ENCODE measurements around the gene HPCAL1.
A peak's percentile ranks its signal among the peaks of the same experiment; 100 is the strongest.

The HPCAL1 gene

DNA sequence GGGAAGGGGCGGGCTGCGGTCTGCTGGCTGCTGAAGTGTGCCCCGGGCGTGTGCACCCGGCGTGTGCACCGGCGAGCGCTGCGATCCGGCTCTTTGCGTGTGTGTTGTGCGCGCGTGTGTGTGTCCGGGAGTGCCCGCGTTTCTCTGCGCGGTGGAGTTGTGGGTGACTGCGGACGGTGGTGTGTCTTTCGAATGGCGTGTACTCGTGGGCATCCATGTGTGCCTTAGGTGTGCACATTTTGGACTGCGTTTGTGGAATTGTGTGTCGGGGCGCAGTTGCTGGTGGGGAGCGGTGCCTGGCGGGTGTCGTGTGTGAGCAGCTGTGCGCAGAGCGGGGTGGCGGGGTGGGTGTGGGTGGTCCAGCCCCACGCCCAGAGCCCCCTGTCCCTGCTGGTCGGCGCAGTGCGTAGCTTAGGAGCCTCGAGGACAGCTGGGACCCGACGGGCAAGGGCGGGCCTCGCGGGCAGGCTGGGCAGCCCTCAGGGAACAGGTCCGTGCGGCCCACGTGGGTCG is 533 bp downstream of the HPCAL1 start:
- no peak for DNase-seq (ENCODE audit: low read depth, low spot score)

DNA sequence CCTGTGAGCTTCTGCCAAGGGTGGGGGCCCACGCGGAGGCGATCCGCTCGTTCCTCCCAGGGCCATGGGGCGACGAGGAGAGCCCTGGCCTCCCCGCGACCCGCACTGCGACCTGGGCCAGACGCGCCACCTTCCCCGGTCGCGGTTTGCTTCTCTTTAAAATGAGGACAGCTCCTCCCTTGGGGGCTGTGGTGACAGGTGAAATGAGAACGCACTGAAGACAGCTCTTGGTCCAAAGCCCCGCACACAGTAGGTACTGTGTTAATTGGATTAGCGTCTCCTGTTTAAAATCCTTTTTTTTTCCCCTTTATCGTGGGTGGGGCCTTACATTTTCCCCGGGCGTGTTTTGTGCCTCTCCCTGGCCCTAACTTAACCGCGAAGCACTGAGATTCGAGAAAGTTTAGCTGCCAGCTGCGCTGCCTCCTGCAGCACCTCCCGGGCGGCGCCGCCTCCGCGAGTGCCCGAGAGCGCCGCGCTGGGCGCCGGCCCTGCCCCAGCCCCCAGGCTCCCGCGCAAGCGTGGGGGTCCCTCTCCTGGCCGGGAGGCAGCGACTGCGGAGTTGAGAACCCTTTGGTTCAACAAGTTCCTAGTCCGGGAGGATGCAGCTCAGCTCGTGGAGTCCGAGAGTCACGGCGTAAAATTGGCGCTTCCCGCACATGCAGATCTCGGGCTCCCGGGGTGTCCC is 1.1 kb downstream of the HPCAL1 start:
- peak; percentile 7 for DNase-seq (ENCODE audit: low read depth, low spot score)

DNA sequence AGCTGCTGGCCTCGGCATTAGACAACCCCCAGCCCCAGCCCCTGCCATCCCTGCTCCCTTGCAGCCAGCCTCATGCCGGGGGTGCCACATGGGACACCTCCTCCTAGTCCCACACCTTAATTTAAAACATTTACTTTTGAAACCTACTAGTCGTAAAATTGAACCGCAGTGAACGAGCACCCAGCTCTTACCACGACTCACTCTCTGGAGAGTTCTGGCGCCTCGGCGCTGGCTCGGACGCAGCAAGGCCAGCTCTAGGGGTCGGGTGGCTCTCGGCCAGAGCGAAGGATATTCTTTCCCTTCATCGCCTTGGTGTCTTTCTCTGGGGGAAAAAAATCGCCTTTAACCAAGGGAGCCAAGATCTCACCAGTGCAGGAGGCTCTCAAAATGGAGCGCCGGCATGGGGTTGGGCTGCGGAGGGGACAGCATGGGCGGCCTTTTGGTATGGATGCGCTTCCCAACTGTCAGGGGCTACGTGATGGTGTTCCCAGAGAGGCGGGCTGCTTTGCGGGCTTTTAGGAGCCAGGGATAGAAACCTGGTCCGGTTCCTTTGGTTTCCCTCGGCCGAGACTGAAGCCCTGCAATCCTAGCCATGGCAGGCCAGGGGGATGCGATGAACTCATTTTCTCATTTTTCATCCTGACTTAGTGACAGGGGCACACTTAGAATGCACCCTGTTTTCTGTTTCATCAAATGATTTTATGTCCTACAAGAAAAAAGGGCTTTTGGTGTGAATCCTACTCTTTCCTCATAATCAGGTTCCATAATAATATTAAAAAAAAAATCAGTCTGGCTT is 2.0 kb downstream of the HPCAL1 start:
- no peak for DNase-seq (ENCODE audit: low read depth, low spot score)

DNA sequence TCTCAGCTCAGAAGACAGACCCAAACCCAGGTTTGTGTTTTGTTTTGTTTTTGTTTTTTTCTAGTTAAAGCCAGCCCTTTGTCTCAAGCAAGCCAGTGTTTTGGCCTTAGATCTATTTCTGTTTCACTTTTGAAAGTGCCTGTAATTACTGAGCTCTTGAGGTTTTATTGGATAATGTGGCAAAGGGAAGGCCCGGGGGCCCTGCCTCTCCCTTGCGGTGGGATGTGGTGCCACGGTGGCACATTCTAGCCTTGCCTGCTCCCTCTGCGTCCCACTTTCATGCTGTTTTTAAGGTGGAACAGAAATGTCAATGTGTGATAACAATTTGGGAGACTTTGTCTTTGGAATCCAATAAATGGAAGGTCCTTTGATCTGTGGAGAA is 2.5 kb downstream of the HPCAL1 start:
- DNase-seq (ENCODE audit: low read depth, low spot score), result no peak

DNA sequence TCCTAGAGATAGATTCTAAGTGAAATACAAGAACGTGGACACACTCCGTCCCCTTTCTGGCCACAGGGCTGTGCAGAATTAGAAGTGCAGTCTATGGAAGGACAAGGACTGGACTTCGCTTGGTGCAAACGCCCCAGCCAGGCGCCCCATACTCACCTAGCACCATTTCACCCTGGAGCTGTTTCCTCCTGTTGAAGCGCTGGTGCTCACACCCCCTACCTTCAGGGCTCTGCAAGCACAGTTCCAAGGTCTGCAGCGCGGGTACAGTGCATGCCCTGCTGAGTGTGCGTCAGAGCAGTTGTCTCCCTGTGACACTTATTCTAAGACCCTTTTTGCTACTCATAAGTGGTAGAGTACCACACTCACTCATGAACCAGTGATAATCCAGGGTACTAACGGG is 3.0 kb downstream of the HPCAL1 start:
- no peak for DNase-seq (ENCODE audit: low read depth, low spot score)

DNA sequence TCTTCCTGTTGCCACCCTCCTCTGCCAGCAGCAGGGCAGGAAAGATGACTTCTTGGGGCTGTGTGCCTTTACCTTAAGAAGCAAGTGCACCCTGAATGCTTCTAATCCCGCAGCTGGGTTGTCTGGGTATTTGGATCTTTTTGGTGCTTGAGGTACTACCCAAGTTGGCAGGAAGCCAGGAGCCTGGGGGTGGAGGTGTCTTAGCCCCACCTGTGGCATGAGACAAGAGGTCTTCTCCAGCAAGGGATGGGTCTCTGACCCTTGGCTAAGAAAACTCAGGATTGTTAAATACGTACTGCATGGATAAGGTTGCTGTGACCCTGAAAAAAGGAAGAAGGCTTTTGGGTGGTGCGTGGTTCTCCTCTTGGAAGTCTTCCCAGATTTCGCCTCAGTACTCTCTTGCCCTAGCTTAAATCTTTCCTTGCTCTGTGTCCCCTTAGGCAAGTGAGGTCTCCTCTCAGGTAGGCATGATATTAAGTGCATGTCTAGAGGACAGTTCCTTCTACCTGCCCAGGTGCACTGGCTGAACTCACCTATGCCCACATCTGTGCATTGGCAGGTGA is 4.3 kb downstream of the HPCAL1 start:
- DNase-seq (ENCODE audit: low read depth, low spot score), result no peak

DNA sequence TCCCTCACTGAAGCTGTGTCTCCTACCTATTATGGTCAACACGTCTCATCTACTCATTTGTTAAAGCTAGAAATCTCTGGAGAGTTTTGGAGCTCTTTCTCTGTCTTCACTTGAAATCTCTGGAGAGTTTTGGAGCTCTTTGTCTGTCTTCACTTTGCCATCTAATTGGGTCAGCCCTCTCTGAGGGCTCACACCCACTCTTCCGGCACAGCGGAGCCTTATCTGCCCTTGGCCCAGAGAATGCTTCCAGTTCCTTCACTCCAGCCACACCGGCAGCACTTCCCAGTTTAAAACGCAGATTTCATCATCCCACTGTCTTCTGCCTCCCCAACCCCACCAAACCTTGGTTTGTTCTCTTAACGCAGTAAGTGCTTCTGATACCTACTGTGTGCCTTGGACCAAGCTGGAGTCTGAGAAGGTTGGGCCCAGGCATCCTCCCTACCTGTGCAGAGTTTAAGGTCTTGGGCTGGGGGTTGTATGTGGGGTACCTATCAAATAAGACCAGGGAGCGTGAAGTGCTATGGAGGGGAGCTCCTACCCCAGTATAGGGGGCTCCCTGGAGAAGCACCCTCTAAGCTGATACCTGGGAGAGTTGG is 5.0 kb downstream of the HPCAL1 start:
- no peak for DNase-seq (ENCODE audit: low read depth, low spot score)

DNA sequence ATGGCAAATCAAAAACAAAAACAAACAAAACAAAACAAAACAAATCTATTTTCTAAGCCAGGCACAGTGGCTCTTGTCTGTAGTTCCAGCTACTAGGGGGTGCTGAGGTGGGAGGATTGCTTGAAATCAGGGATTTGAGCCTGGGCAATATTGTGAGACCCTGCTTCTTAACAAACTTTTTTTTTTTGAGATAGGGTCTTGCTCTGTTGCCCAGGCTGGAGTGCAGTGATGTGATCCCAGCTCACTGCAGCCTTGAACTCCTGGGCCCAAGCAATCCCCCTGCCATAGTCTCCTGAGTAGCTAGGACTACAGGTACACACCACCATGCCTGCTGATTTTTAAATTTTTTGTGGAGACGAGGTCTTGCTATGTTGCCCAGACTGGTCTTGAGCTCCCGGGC is 6.2 kb downstream of the HPCAL1 start:
- DNase-seq (ENCODE audit: low read depth, low spot score), result no peak

DNA sequence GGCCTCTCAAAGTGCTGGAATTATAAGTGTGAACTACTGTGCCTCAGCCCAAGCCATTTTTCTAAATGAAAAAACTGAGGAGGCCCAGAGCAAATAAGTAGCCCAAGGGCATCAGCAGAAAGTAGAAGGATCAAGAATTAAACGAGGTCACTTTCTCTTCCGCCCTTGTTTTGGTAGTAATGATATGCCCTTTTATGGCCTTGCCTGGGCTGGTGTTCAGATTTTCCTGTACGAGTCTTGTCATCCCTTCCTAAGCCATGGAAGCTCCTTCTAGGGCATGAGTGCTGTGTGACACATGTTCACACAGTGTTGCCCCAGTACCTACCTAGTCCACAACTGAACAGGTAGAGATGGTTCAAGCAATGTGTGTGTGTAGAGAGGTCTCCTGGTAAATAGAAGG is 6.6 kb downstream of the HPCAL1 start:
- DNase-seq (ENCODE audit: low read depth, low spot score), result no peak

DNA sequence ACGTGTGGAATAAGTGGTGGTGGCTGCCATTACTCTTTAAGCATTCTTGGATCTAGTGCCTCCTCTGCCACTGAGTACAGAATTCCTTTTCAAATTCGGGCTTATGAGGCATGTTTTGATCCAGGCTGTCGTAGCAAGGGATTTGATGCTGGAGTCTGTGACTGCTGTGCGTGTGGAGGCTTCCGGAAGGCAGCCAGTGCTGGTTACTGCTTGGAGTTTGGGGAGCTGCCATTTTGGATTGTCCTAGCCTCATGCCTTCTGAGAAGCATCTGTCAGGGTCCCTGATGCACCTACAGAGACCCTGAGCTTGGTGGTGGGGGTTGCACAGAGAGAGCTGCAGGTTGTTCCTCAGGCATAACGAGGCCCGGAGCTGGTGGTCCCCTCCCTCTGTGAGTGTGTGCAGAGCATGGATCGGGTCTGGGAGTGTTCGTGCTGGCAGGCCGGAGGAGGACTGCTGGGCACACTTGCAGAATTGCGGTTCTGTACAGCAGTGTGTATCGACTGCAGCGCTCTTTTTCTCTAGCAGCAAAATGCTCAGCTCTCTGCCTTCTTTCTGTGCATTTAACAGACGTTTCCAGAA is 7.7 kb downstream of the HPCAL1 start:
- DNase-seq (ENCODE audit: low read depth, low spot score), result no peak

DNA sequence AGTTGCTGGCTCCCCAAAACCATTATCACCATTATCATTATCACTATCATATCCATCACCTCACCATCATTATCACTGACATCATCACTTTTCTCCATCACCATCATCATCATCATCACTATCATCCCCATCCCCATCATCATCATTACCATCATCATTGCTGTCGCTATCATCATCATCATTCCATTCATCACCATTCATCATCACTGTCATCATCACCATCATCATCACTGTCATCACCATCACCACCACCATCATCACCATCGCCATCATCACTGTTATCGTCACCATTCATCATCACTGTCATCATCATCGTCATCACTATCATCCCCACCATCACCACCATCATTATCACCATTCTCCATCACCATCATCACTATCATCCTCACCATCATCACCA is 9.0 kb downstream of the HPCAL1 start:
- DNase-seq (ENCODE audit: low read depth, low spot score), result no peak

DNA sequence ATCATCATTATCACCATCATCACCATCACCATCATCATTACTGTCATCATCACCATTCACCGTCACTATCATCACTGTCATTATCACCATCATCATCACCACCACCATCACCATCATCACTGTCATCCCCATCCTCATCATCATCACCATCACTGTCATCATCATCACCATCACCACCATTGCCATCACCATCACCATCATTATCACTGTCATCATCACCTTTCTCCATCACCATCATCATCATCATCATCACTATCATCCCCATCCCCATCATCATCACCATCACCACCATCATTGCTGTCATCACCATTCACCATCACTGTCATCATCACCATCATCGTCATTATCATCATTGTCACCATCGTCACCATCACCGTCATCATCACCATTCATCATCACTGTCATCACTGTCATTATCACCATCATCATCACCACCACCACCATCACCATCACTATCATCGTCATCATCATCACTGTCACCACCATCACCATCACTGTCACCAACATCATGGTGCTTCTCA is 9.8 kb downstream of the HPCAL1 start:
- no peak for DNase-seq (ENCODE audit: low read depth, low spot score)

DNA sequence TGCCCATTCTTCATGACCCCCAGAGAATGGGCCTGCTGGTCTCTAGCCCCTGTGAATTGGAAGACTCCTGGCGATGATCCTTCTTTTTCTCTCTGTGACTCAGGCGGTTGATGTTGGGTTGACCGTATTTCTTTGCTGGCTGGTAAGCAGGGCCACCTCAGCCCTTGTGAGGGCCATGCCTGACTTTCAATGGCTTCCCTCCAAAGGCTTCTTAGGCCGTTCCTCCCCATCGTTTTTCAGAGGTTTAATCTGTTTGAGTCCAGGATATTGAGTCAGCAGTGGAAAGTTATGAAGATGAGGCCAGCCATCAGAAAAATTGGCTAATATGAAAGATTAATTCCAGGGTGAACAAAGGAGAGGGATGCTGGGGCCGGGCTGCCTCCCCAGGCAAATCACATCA is 13.6 kb downstream of the HPCAL1 start:
- no peak for DNase-seq (ENCODE audit: low read depth, low spot score)

DNA sequence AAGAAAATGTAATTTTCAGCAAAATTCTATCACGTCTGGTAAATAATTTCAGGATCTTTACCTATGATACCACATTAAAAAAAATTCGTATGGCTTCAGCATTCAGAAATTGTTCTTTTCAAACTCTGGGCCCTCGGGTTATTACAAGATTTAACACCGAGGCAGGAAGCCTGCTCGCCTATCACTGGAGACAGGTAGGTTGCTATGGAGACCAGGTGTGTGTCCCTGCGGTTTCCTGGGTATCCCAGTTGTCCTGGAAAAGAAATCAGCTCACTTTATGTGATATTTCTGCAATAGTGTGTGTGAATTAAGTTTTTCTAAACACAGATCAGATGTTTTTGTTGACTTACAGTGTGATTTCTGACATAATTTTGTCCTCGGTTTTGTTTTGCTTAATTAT is 14.2 kb downstream of the HPCAL1 start:
- DNase-seq (ENCODE audit: low read depth, low spot score), result no peak

DNA sequence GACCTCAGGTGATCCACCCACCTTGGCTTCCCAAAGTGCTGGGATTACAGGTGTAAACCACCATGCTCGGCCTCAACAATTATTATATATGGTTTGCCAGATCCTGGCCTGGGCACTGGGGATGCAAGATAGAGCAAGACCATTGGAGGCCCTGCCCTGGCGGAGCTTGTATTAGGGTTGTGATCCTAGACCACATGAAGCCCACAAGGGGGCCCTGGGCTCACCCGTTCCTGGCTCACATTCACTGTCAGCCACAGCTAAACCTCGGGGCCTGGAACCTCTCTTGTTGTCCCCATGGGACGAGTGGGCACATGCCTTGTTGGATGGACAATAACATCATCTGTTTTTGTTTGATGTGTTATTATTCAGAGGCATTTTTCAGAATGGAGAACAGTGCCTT is 14.9 kb downstream of the HPCAL1 start:
- no peak for DNase-seq (ENCODE audit: low read depth, low spot score)

DNA sequence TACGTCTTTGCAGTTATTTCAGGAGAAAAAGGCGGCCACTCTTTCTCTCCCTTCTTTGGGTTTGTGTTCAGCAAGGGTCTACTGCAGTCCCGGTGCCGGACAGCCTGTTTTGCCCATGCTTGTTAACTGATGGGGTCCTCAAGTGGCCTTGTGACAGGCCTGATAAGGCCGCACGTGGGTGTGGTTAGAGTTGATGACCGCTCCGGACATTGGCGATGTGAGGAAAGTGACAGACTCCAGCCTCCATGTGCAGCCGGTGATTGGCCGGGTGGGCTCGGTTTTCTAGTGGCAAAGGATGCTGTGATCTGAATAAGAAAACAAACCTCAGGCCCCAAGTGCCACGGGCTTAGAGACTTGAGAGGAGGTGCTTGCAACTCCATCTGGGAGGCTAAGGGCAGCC is 15.6 kb downstream of the HPCAL1 start:
- no peak for DNase-seq (ENCODE audit: low read depth, low spot score)

DNA sequence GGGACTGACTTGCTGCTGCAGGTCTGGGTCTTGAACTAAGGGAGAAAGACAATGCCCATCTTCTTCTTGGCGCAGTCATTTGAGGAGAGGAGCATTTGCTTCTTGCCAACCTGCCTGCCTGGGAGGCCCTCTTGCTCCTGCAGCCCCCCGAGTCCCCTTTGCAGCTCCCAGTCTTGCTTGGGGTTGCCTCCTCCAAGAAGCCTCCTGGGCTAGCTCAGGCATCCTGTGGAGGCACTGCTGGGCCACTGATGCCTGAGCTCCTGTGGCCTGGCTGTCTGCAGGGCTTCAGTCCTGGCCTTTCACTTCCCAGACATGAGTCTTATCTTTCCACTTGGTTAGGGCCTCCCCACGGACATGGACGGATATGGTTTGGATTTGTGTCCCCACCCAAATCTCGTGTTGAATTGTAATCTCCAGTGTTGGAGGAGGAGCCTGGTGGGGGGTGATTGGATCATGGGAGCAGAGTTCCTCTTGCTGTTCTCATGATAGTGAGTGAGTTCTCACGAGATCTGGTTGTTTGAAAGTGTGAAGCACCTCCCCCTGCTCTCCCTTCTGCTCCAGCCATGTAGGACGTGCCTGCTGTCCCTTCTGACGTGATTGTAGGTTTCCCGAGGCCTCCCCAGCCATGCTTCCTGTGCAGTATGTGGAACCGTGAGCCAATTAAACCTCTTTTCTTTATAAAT is 17.3 kb downstream of the HPCAL1 start:
- no peak for DNase-seq (ENCODE audit: low read depth, low spot score)

DNA sequence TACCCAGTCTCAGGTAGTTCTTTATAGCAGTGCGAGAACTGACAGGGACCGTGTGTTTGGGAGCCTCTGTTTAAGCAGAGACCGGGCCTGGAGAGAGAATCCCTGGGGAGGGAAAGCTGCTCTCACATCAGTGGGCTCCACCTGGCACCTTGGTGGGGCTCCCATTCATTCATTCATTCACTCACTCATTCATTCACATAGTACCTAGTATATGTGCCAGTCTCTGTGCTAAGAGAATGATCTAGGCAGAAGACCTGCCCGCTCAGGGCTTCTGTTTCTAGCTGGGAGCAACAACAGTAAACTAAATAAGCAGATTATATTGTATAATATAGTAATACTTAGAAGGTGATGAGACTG is 17.8 kb downstream of the HPCAL1 start:
- DNase-seq (ENCODE audit: low read depth, low spot score), result no peak

DNA sequence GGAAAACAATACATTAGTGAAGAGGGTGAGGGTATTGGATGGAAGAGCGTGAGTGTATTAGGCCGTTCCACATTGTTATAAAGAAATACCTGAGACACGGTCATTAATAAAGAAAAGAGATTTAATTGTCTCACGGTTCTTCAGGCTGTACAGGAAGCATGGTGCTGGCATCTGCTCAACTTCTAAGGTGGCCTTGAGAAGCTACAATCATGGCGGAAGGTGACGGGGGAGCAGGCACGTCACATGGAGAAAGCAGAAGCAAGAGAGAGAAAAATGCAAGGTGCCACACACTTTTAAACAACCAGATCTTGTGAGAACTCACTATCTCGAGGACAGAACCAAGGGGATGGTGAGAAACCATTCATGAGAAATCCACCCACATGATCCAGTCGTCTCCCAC is 18.2 kb downstream of the HPCAL1 start:
- no peak for DNase-seq (ENCODE audit: low read depth, low spot score)

DNA sequence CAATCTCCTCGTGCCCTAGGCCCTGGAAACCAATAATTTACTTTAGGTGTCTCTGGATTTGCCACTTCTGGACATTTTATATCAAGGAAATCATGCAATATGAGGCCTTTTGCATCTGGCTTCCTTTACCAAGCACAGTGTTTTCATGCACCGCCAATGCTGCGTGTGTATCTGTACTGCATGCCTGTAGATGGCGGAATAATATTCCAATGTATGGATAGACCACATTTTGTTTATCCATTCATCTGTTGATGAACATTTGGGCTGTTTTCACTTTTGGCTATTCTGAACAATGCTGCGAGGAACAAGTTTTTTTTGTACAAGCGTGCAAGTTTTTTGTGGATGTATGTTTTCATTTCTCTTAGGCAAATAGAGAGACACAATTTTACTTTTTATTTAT is 18.9 kb downstream of the HPCAL1 start:
- no peak for DNase-seq (ENCODE audit: low read depth, low spot score)

DNA sequence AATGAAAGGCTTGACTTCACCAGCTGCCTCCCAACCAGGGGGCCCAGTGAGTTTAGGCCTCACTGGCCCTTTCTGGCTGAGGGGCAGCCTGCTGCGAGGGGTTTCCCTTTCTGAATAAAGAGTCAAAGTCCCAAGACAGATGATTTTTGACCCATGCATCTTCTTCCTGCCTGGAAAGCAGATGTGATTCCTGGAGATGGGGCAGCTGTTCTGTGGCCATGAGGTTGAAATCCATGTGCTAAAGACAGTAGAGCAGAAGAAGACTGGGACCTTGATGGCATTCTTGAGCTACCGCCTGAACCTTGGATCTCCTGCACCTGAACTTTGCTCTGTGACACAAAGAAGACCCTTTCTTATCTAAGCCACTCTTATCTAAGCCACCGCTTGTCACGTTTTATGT is 19.8 kb downstream of the HPCAL1 start:
- DNase-seq (ENCODE audit: low read depth, low spot score), result no peak
